SH-SY5Y (cell line): ENCODE data around the gene FGG.

Experiments
- GATA2 ChIP-seq: IDR thresholded peaks from 2 replicates; pipeline ENCODE4 v1.6.1; 2011; ENCODE audit warnings: mild to moderate bottlenecking, low read depth, low read length
- GATA3 ChIP-seq: IDR thresholded peaks from 2 replicates; pipeline ENCODE4 v1.6.1; 2011; ENCODE audit warnings: low read depth, mild to moderate bottlenecking, low read length, moderate library complexity

DNA sequence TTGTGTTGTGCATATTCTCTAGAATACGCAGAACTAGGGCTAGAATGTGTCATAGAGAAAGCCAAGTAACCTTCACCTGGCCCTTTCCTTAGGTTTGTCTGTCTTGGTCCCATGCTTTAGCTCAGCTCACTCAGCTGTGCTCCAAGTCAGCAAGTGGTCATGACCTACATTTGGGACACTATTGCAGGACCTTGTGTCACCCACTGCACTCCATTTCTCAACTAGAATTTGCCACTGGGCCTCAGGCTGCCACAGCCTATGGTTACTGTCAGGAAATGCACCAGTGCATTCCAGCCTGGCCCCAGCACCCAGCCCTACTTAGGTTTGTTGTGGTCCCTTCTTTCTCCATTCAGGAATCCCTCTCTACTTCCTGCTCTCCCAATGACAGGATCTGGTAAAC is 7.7 kb upstream of the FGG start:
- no peak for TF ChIP-seq GATA2
- no peak for TF ChIP-seq GATA3
